Colonic mucosa (tissue), 4 donors: ENCODE data around the gene ZDHHC7. TPM values are rescaled to one million over a fixed set of nuclear protein-coding genes. Genes with fewer than 3 reads are reported as not detected.

Experiments used
- DNase-seq: peaks from one replicate; pipeline ENCODE4 v3.0.0-alpha.2; 2020
- H3K27ac ChIP-seq: fragments of 200-600 bp; one replicate; pipeline ENCODE4 v1.8.0; 2021
- H3K27me3 ChIP-seq: fragments of 200-600 bp; one replicate; pipeline ENCODE4 v1.8.0; 2021
- H3K36me3 ChIP-seq: fragments of 200-600 bp; one replicate; pipeline ENCODE4 v1.8.0; 2021
- H3K4me1 ChIP-seq: fragments of 200-600 bp; one replicate; pipeline ENCODE4 v1.8.0; 2021; ENCODE audit warnings: mild to moderate bottlenecking
- H3K4me3 ChIP-seq: fragments of 200-600 bp; one replicate; pipeline ENCODE4 v1.8.0; 2021
- H3K9ac ChIP-seq, 2 donors: one replicate each; pipeline ENCODE4 v1.7.0; 2013; ENCODE audit warnings: control low read depth in 2 of 2, low read depth in 2 of 2, low read length in 2 of 2
- H3K9me3 ChIP-seq: fragments of 200-600 bp; one replicate; pipeline ENCODE4 v1.8.0; 2021
- intact Hi-C: fragments of 100-400 bp; cut with DNase I; formaldehyde crosslinking; loops from one replicate; pipeline ENCODE4 v1.14.1; 2022
- total RNA-seq, 2 donors: library from RNA; stranded (reverse); fragmentation: NEBNext Ultra II Directional in 1 of 2; extraction: Animal tissue kit (Norgen Biotek cat#: 25700) in 1 of 2; gene quantifications; one replicate each; pipeline ENCODE4 v1.2.1, GENCODE V29; 2021
- TF ChIP-seq, protein P1 (sequence below): fragments of 200-600 bp; IDR thresholded peaks from one replicate; pipeline ENCODE4 v1.8.0; 2022; ENCODE audit warnings: antibody characterized with exemption, mild to moderate bottlenecking
- donor health status: healthy.
- donor health status: DM: no; HTN: no; CAD: no.
- donor health status: DM: no; HTN: no; CAD: no.

ZDHHC7 gene
- total RNA-seq, 2 donors from 2014 or later, result 55.1 to 67.8 TPM

DNA sequence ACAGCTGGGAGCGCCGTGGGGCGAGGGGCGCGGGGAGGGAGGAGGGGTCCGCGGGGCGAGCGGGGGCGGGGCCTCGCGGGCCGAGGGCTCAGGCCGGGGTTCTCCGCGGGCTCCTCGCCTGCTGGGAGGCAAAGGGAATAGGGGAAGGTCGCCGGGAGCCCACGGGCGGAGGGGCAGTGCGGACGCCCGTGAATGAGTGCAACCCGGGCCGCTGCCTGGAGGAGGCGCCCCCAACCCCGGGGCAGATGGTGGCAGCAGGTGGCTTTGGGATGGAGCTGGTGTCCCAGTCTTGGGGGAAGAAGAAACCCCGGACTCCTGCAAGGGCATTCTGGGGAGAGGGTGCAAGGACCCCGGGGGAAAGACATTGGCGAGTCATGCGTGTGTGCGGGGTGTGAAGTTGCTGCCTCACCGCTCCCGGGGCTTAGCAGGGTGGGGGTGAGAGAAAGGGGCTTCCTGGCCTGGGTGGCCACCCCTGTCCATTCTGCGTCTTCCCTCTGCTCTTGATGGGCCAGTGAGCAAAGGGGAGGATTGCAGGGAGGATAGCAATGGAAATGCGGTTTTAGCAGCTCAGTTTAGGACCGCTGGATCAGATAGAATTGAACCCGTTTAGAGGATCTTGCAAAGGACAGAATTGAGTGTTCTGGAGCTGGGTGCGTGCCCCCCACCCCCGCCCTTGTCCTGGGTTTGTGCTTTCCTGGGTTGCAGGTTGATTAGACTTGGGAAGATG lies 16.8 kb upstream of the ZDHHC7 start:
- peak; percentile 49 for DNase-seq
- Histone ChIP-seq H3K27ac (peak overlapping the region; percentile 71), H3K27me3 (no peaks in the 10 kb centered on the region), H3K9me3 (no peaks in the 10 kb centered on the region), H3K4me1 (peaks cover 17% of the 10 kb centered on the region), H3K36me3 (no peaks in the 10 kb centered on the region), H3K4me3 (peak overlapping the region; percentile 73), H3K9ac (peak overlapping the region; percentile 80 to 90)
- TF ChIP-seq, protein P1, sequence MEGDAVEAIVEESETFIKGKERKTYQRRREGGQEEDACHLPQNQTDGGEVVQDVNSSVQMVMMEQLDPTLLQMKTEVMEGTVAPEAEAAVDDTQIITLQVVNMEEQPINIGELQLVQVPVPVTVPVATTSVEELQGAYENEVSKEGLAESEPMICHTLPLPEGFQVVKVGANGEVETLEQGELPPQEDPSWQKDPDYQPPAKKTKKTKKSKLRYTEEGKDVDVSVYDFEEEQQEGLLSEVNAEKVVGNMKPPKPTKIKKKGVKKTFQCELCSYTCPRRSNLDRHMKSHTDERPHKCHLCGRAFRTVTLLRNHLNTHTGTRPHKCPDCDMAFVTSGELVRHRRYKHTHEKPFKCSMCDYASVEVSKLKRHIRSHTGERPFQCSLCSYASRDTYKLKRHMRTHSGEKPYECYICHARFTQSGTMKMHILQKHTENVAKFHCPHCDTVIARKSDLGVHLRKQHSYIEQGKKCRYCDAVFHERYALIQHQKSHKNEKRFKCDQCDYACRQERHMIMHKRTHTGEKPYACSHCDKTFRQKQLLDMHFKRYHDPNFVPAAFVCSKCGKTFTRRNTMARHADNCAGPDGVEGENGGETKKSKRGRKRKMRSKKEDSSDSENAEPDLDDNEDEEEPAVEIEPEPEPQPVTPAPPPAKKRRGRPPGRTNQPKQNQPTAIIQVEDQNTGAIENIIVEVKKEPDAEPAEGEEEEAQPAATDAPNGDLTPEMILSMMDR, result peak; percentile 22
- intact Hi-C loops, result no loop called here

DNA sequence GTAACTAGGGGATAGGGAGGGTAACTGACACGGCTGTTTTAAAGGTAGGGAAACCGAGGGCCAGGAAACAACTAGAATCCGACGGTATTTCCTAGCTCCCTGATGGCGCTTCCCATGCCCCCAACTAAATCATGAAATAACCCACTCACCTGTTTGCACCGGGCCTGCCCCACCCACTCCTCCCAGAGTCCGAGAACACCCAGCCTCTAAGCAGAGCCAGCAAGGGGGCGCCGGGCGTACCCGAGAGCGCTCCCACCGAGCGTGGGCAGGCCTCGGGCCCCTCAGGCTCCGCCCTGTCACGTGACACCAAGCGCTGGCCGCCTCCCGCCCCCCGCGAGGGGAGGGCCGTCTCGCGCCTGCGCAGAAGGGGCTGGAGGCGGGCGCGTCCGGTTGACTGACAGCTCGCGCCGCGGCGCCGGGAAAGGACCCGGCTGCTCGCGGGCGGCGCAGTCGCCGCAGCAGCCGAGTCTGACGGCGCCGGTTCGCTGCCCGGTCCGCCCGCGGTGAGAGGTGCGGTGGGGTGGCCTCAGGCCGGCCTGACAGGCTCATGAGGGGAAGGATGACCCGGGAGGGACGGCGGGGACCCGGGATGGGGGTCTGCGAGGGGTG lies 16.1 kb upstream of the ZDHHC7 start, which contains the start of gene KIAA0513:
TSS of gene KIAA0513 (plus strand) at position 447 of the 609 bp plus-strand sequence. CDS start 39,277 bp downstream, outside the sequence.
- H3K9me3 ChIP-seq, result no peaks in the 10 kb centered on the region
- H3K9ac ChIP-seq, result peak within 1 kb of the TSS; percentile 80 to 90
- H3K27me3 ChIP-seq, result no peaks in the 10 kb centered on the region
- H3K27ac ChIP-seq, result peak within 1 kb of the TSS; percentile 71
- TF ChIP-seq, protein P1, result no peak
- intact Hi-C loops, result no loop called here
- H3K4me3 ChIP-seq, result peak within 1 kb of the TSS; percentile 73
- H3K4me1 ChIP-seq, result peaks cover 17% of the 10 kb centered on the region
- DNase-seq, result peak; percentile 95
- H3K36me3 ChIP-seq, result no peaks in the 10 kb centered on the region

DNA sequence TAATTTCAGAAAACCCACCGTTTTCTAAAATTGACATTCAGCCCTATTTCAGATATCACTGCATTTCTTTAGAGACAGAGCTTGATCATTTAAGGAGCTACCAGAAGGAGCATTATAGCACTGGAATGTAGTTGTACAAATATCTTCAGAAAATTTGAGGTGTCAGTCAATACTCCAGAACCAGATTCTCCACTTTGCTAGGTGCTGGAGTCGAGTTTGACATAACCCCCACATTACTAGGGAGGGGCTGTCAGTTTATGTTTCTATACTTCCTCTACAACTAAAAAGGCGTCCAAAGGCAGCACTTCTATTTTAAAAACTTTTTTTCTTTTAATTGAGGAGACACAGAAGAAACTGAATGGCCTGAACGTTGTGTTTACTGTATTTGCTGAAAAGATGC lies 15.4 kb upstream of the ZDHHC7 start:
- Histone ChIP-seq H3K4me1 (peaks cover 17% of the 10 kb centered on the region), H3K4me3 (no peak overlapping the region), H3K27ac (peak overlapping the region; percentile 71), H3K9me3 (no peaks in the 10 kb centered on the region), H3K27me3 (no peaks in the 10 kb centered on the region), H3K9ac (peak overlapping the region; percentile 68 to 90), H3K36me3 (no peaks in the 10 kb centered on the region)
- intact Hi-C loops, result no loop called here
- DNase-seq, result no peak
- TF ChIP-seq, protein P1, result no peak

DNA sequence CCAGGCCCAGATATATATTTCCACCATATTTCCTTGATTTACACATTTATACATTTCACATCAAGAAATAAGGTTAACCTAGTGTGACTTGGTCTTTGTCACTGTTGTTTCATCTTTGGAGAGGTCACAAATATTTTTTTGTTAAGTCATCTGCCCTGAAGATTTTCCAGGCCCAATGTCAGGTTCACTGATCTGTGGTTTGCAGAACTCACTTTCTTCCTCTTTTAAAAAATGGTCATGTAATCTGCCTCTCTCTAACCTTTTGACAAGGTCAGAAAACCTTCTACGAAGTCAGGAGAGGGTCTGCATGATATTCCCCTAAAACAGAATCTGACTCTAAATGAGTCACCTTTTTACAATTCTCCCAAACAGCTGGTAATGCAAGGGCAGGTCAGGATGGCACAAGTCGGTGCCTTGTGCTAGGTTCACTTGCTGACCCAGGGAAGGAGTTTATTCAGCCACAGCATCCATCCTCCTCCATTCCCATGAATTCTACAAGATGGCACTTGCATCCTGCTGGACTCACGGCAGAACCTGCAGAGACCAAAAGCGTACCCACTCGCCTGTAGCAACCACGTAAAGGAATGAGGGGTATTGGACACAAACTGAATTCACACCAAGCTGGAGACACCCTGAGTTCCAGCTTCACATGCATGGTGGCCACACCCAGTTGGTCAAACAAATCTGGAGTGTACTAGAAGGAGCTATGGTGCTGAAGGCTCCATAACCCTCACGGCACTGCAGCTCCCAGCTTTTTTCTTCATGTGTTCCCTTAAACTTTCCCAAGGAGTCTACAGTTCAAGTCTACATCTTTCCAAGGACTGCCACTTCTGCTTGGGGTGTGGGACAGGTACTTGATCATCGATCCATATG lies 14.7 kb upstream of the ZDHHC7 start:
- Histone ChIP-seq H3K36me3 (no peaks in the 10 kb centered on the region), H3K4me1 (peaks cover 17% of the 10 kb centered on the region), H3K27me3 (no peaks in the 10 kb centered on the region), H3K27ac (peak overlapping the region; percentile 71), H3K9me3 (no peaks in the 10 kb centered on the region), H3K9ac (peak overlapping the region in 1 of 2 donors; percentile 90), H3K4me3 (no peak overlapping the region)
- TF ChIP-seq, protein P1, result no peak
- peak; percentile 77 for DNase-seq
- intact Hi-C loops, result no loop called here

DNA sequence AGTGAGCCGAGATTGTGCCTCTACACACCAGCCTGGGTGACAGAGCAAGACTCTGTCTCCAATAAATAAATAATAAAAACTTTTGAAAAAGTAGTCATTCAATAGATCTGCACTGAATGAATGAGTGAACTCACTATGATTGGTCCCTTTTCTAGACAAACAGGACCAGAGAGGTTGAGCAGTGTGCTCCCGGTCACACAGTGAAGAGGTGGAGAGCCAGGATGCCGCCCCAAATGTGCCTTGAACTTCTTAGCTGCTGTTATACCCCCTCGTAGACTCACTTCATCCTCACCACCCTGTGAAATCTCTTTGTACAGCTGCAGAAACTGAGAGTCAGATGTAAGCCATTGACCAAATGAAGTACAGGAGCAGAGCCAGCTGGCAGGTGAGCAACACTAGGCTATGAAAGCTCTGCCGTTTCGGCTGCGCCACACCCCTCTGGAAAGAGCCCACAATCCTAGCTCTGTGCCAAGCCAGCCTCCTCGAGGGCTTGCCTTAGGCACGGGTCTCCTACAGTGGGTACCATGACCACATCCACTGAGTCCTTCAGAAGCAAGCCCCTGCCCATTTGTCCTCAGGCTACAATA lies 8.4 kb upstream of the ZDHHC7 start:
- no peak overlapping the region for H3K27ac ChIP-seq
- peak; percentile 72 for DNase-seq
- H3K4me1 ChIP-seq, result no peaks in the 10 kb centered on the region
- intact Hi-C loops, result no loop called here
- no peaks in the 10 kb centered on the region for H3K9me3 ChIP-seq
- H3K36me3 ChIP-seq, result no peaks in the 10 kb centered on the region
- no peak overlapping the region for H3K4me3 ChIP-seq
- H3K9ac ChIP-seq, result peak overlapping the region in 1 of 2 donors; percentile 41
- no peaks in the 10 kb centered on the region for H3K27me3 ChIP-seq
- TF ChIP-seq, protein P1, result no peak
